ENCODE measurements around the gene OTOF.

Gene OTOF

DNA sequence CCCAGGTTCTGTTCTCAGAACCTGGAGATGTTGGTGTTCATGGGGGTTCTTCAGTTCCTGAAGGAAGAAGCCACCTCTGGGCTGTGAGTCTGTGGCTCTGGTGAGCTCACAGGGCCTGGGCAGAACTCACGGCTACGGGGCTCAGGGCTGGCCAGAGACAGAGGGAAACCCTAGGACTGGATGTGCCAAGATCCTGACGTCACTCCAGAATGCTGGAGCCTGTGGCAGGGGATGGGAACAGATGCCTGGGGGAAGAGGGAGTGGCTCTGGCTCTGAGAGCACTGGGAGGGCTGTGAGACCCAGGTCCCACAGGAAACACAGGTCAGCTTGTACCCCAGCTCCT, at the start of gene OTOF:
Gene OTOF, minus strand, starts transcription at position 214 of the 343 bp plus-strand sequence.
- peak; percentile 30 for DNase-seq (ENCODE audit: low read depth)
- TF ChIP-seq, protein P1, sequence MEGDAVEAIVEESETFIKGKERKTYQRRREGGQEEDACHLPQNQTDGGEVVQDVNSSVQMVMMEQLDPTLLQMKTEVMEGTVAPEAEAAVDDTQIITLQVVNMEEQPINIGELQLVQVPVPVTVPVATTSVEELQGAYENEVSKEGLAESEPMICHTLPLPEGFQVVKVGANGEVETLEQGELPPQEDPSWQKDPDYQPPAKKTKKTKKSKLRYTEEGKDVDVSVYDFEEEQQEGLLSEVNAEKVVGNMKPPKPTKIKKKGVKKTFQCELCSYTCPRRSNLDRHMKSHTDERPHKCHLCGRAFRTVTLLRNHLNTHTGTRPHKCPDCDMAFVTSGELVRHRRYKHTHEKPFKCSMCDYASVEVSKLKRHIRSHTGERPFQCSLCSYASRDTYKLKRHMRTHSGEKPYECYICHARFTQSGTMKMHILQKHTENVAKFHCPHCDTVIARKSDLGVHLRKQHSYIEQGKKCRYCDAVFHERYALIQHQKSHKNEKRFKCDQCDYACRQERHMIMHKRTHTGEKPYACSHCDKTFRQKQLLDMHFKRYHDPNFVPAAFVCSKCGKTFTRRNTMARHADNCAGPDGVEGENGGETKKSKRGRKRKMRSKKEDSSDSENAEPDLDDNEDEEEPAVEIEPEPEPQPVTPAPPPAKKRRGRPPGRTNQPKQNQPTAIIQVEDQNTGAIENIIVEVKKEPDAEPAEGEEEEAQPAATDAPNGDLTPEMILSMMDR (IDR thresholded peaks at IDR 0.05; ENCODE audit: insufficient read depth, low read depth, low read length, missing control alignments) = no peak
- H3K4me3 ChIP-seq (ENCODE audit: low read length) = no peak within 1 kb of the TSS

DNA sequence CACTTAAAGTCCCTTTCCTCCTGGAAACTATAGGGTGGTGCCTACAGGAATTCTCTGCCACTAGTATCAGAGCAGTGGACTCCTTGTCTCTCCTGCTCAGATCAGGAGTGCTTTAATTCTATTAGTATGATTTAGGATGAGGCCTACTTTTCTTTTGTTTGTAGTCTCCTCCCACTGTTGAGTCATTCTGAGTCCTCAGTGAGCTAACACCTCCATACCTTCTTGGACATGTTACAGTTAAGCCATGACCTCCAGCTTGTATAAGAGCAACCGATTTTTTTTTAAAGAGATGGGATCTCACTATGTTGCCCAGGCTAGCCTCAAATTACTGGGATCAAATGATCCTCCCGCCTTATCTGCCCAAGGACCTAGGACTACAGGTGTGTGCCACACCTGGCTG, 48.7 kb upstream of the OTOF start:
- H3K4me3 ChIP-seq (ENCODE audit: low read length) = no peak overlapping the region
- DNase-seq (ENCODE audit: low read depth) = peak; percentile 75
- TF ChIP-seq, protein P1 (IDR thresholded peaks at IDR 0.05; ENCODE audit: insufficient read depth, low read depth, low read length, missing control alignments) = no peak

DNA sequence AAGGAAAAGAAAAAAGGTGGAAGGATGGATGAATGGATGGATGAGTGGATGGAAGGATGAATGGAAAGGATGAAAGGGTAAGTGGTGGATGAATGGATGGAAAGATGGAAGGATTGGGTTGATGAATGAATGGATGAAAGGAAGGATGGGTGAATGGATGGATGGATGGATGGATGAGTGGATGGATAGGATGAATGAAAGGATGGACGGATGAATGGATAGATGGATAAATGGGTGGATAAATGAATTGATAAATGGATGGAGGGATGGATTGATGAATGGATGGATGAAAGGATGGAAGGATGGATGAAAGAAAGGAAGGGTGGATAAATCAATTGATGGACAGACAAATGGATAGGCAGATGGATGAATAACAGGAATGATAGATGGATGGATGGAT, 48.2 kb upstream of the OTOF start:
- no peak overlapping the region for H3K4me3 ChIP-seq (ENCODE audit: low read length)
- TF ChIP-seq, protein P1 (IDR thresholded peaks at IDR 0.05; ENCODE audit: insufficient read depth, low read depth, low read length, missing control alignments) = no peak
- no peak for DNase-seq (ENCODE audit: low read depth)

DNA sequence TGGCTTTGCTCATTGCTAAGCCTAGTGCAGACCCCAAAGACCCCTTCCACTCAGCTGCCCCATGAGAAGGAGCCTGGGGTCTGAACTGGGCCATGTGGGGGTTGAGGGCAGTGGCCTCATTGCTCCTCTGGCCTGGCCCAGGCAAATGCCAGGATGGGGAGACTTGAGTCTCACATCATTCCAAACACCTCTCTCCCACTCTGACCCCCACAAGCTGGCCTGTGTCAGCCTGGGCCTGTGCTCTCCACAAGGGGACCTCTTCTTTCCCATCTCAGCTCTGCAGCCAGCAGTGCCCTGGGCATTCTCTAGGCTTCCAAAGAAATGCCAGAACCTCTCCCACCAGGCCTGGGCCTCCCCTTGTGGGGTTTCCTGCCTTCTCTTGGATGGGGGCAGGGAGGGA, 45.8 kb upstream of the OTOF start:
- H3K4me3 ChIP-seq (ENCODE audit: low read length) = no peak overlapping the region
- TF ChIP-seq, protein P1 (IDR thresholded peaks at IDR 0.05; ENCODE audit: insufficient read depth, low read depth, low read length, missing control alignments) = no peak
- no peak for DNase-seq (ENCODE audit: low read depth)

DNA sequence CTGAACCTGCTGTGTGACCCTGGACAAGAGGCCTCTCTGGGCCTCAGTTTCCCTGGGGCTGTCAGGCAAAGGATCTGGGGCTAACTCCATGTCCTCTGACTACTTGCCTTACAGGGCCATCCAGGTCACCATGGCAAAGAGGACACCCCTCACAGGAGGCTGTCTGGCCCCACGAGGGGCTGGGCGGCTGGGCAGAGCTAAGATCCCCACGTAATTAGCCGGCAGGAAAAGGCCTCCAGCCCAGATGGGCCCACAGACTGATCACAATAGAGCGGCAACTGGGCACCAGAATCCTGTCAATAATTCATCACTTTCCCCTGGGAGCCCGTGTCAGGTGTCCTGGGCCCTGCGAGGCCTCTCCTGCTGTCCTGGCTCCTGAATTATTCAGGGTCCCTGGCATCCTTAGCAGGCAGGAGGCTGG, 44.8 kb upstream of the OTOF start:
- no peak overlapping the region for H3K4me3 ChIP-seq (ENCODE audit: low read length)
- TF ChIP-seq, protein P1 (IDR thresholded peaks at IDR 0.05; ENCODE audit: insufficient read depth, low read depth, low read length, missing control alignments) = no peak
- no peak for DNase-seq (ENCODE audit: low read depth)

DNA sequence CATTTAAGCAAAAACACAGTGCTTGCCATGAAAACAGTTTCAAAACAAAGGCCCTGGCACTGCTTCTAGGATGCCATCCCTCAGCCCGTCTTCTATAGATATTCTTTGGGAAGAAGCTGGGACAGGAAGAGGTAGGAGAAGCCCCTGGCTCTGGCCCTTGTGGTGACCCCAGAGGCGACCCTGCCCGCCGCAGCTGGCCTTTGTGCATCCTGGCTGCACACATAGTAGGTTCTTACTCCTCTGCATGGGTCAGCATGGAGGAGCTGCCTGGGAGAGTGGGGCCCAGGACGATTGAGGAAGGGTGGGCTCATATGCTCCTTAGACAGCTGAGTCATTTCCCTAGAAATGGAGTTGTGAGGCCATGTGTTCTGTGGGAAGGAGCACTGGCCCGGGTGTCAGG, 44.4 kb upstream of the OTOF start:
- H3K4me3 ChIP-seq (ENCODE audit: low read length) = no peak overlapping the region
- TF ChIP-seq, protein P1 (IDR thresholded peaks at IDR 0.05; ENCODE audit: insufficient read depth, low read depth, low read length, missing control alignments) = no peak
- no peak for DNase-seq (ENCODE audit: low read depth)

DNA sequence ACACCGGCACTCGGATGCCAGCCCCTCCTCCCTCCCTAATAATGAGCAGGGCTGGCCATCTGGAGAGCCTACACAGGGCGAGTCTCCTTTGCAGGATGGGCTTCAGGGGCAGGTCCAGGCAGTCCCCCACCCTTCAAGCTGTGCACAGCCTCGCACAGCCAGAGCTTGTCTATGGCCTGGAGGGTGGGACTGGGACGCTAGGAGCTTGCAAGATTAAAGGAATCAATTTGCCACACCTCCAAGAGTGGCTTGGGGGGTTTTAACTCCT, 43.9 kb upstream of the OTOF start:
- TF ChIP-seq, protein P1 (IDR thresholded peaks at IDR 0.05; ENCODE audit: insufficient read depth, low read depth, low read length, missing control alignments) = no peak
- H3K4me3 ChIP-seq (ENCODE audit: low read length) = no peak overlapping the region
- DNase-seq (ENCODE audit: low read depth) = no peak

All from epithelial cell of esophagus (primary cell).